KMS-11 (cell line): ENCODE results near the gene ZFTA.
"Not testable (repeated sequence)": the region's sequence is repeated elsewhere in the genome, so short reads cannot be mapped to it uniquely, and the experiment has no call there.

Source experiments
- H2AFZ ChIP-seq: fragments of 200-600 bp; sonication (generic); 2 replicates; pipeline ENCODE4 v1.6.1; 2016; ENCODE audit warnings: antibody characterized with exemption, mixed run types, low read depth
- H3K27ac ChIP-seq: fragments of 200-600 bp; sonication (generic); 2 replicates; pipeline ENCODE4 v1.6.1; 2016; ENCODE audit warnings: mild to moderate bottlenecking, mixed run types
- H3K27me3 ChIP-seq: fragments of 200-600 bp; sonication (generic); 2 replicates; pipeline ENCODE4 v1.6.1; 2017; ENCODE audit warnings: mild to moderate bottlenecking, low read depth, mixed run types, moderate library complexity; ENCODE audit not compliant: insufficient read depth
- H3K36me3 ChIP-seq: fragments of 200-600 bp; sonication (generic); 2 replicates; pipeline ENCODE4 v1.6.1; 2017; ENCODE audit warnings: mild to moderate bottlenecking, mixed run types; ENCODE audit not compliant: insufficient read depth
- H3K4me1 ChIP-seq: fragments of 200-600 bp; sonication (generic); 2 replicates; pipeline ENCODE4 v1.6.1; 2016; ENCODE audit warnings: mild to moderate bottlenecking, low read depth, mixed run types; ENCODE audit not compliant: poor library complexity, severe bottlenecking
- H3K4me2 ChIP-seq: fragments of 200-600 bp; sonication (generic); 2 replicates; pipeline ENCODE4 v1.7.0; 2016; ENCODE audit warnings: mild to moderate bottlenecking, mixed run types
- H3K4me3 ChIP-seq: fragments of 200-600 bp; sonication (generic); IDR thresholded peaks from 2 replicates; pipeline ENCODE4 v1.6.1; 2017; ENCODE audit warnings: low read depth, low read length, mixed read lengths; ENCODE audit not compliant: insufficient read depth
- H3K79me2 ChIP-seq: fragments of 200-600 bp; sonication (generic); 2 replicates; pipeline ENCODE4 v1.6.1; 2016; ENCODE audit warnings: low read depth, mixed run types; ENCODE audit not compliant: insufficient read depth
- H3K9ac ChIP-seq: fragments of 200-600 bp; sonication (generic); 2 replicates; pipeline ENCODE4 v1.6.1; 2016; ENCODE audit warnings: mild to moderate bottlenecking, mixed run types
- H4K20me1 ChIP-seq: fragments of 200-600 bp; sonication (generic); 2 replicates; pipeline ENCODE4 v1.6.1; 2016; ENCODE audit warnings: mild to moderate bottlenecking, mixed run types; ENCODE audit not compliant: insufficient read depth
- CTCF ChIP-seq: fragments of 200-600 bp; sonication (generic); conservative IDR thresholded peaks from 2 replicates; pipeline ENCODE4 v1.6.1; 2017; ENCODE audit warnings: low read depth, mild to moderate bottlenecking, antibody characterized with exemption, low read length, moderate library complexity, mixed read lengths

Gene ZFTA

GRCh38 chr11:63814383-63814736 lies 45.8 kb upstream of the ZFTA start:
- Histone ChIP-seq H3K9ac (peak overlapping the region; percentile 46; the same call in 1 of the 2 replicates), H3K4me3 (no peak overlapping the region), H3K36me3 (no peaks in the 10 kb centered on the region), H3K27me3 (no peaks in the 10 kb centered on the region), H4K20me1 (peaks cover 11% of the 10 kb centered on the region), H3K4me1 (peaks cover 24% of the 10 kb centered on the region), H3K79me2 (peaks cover 42% of the 10 kb centered on the region), H2AFZ (peak overlapping the region; percentile 61; the same call in 1 of the 2 replicates), H3K4me2 (peak overlapping the region; percentile 98), H3K27ac (no peak overlapping the region)
- TF ChIP-seq CTCF, result no peak

- peaks cover 42% of the 10 kb centered on the region for H3K79me2 ChIP-seq
- peaks cover 11% of the 10 kb centered on the region for H4K20me1 ChIP-seq
- no peak for TF ChIP-seq CTCF
- no peaks in the 10 kb centered on the region for H3K36me3 ChIP-seq
- peak overlapping the region; percentile 46; the same call in 1 of the 2 replicates for H3K9ac ChIP-seq
- H3K4me3 ChIP-seq, result no peak overlapping the region
- H3K27ac ChIP-seq, result no peak overlapping the region
- no peaks in the 10 kb centered on the region for H3K27me3 ChIP-seq
- H3K4me2 ChIP-seq, result peak overlapping the region; percentile 98
- peaks cover 24% of the 10 kb centered on the region for H3K4me1 ChIP-seq
- H2AFZ ChIP-seq, result peak overlapping the region; percentile 61; the same call in 1 of the 2 replicates
Measured at GRCh38 chr11:63813563-63814382, 45.2 kb upstream of the ZFTA start.

- no peak for TF ChIP-seq CTCF
- Histone ChIP-seq H2AFZ (peak within 1 kb of the TSS; percentile 93), H3K27ac (no peak within 1 kb of the TSS), H3K4me2 (peak within 1 kb of the TSS; percentile 98), H3K9ac (peak within 1 kb of the TSS; percentile 46; the same call in 1 of the 2 replicates), H3K27me3 (no peaks in the 10 kb centered on the region), H4K20me1 (peaks cover 11% of the 10 kb centered on the region), H3K4me3 (no peak within 1 kb of the TSS), H3K79me2 (peaks cover 42% of the 10 kb centered on the region), H3K36me3 (no peaks in the 10 kb centered on the region), H3K4me1 (peaks cover 24% of the 10 kb centered on the region)
Measured at GRCh38 chr11:63813035-63813562, 44.5 kb upstream of the ZFTA start, which contains the start of gene SPINDOC. TSS of gene SPINDOC (plus strand) at chr11:63813456. CDS start at chr11:63813687, 231 bp downstream.

GRCh38 chr11:63811522-63811921 lies 42.9 kb upstream of the ZFTA start:
- no peak for TF ChIP-seq CTCF
- H3K27ac ChIP-seq, result no peak overlapping the region
- H3K4me2 ChIP-seq, result no peak overlapping the region
- no peak overlapping the region for H3K4me3 ChIP-seq
- peaks cover 30% of the 10 kb centered on the region for H3K79me2 ChIP-seq
- H3K4me1 ChIP-seq, result peaks cover 24% of the 10 kb centered on the region
- H3K9ac ChIP-seq, result no peak overlapping the region
- no peaks in the 10 kb centered on the region for H3K27me3 ChIP-seq
- H2AFZ ChIP-seq, result no peak overlapping the region
- H3K36me3 ChIP-seq, result no peaks in the 10 kb centered on the region
- H4K20me1 ChIP-seq, result peaks cover 11% of the 10 kb centered on the region

- not testable (repeated sequence) for H3K4me3 ChIP-seq, H3K27ac ChIP-seq, H3K9ac ChIP-seq, H2AFZ ChIP-seq, H3K27me3 ChIP-seq, H3K36me3 ChIP-seq, H3K4me2 ChIP-seq
- H3K4me1 ChIP-seq, result peaks cover 21% of the 10 kb centered on the region
- peaks cover 11% of the 10 kb centered on the region for H4K20me1 ChIP-seq
- peaks cover 19% of the 10 kb centered on the region for H3K79me2 ChIP-seq
Measured at GRCh38 chr11:63810383-63810782, 41.8 kb upstream of the ZFTA start.
